Measurements from ENCODE around the gene HDAC5.

DNA sequence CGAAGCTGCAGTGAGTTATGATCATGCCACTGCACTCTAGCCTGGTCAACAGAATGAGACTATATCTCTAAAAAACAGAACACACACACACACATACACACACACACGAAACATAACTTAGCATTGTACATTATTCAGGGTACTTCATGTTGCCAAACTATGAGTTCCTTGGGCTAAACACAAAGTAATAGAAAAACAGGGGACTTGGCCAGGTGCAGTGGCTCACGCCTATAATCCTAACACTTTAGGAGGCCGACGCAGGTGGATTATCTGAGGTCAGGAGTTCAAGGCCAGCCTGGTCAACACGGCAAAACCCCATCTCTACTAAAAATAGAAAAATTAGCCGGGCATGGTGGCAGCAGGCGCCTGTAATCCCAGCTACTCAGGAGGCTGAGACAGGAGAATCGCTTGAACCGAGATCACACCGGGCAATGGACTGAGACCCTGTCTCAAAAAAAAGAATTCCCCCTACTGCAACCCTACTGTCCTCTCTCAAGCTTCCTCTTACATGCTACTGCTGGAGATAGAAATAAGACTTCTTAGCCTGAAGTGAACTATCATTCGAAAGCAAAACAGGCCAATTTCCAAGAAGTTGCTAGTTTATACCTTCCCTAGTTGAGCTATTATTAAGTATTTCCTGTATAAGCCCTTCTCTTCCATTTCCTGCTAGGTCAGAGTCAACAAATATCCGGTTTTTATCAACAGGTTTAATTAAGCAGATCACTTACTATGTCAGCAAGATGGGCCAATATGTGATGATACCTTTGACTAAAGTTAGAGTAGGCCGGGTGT, 64.1 kb downstream of the HDAC5 start:
- no peak for TF ChIP-seq EZH2 (IDR thresholded peaks at IDR 0.05; ENCODE audit: borderline replicate concordance, low read length)
- TF ChIP-seq CTCF (IDR thresholded peaks at IDR 0.05; ENCODE audit: low read length) = no peak

Measured in OCI-LY1 (cell line).